ENCODE data around the gene SEMA5B.

SEMA5B gene

DNA sequence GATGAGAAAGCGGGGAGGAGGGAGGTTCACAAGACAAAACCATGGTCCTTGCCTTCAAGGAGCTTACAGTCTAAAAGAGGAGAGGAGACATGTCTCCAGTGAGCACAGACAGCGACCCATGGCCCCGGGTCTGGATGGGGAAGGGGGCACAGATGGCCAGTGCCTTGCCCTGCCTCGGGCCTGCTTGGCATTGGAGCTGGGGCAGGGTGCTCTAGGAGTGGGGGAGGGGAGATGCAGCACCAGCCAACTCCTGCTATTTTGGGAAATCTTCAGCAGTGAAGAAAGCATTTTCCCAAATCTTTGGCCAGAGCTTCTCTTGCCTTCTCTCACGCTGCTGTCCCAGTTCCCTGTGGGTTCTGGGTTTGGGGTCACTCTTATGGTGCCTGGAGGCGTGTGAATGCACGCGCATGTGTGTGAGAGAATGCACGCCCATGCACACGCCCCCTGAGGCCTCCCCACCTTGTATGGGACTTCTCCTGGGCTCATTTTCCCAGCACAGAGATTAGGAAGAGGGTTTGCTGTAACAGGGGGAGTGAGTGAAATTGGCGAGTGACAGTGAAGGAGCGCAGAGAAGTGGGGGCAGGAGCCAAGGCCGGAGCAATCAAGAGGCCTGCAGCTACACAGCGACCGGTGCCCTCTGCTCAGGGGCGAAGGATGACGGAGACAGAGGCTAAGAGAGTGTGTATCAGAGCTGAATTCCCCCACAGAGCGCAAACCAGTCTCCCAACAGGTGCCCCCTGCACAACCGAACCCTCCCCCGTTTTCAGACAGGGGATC is 71.5 kb downstream of the SEMA5B start:
- TF ChIP-seq, protein P1, sequence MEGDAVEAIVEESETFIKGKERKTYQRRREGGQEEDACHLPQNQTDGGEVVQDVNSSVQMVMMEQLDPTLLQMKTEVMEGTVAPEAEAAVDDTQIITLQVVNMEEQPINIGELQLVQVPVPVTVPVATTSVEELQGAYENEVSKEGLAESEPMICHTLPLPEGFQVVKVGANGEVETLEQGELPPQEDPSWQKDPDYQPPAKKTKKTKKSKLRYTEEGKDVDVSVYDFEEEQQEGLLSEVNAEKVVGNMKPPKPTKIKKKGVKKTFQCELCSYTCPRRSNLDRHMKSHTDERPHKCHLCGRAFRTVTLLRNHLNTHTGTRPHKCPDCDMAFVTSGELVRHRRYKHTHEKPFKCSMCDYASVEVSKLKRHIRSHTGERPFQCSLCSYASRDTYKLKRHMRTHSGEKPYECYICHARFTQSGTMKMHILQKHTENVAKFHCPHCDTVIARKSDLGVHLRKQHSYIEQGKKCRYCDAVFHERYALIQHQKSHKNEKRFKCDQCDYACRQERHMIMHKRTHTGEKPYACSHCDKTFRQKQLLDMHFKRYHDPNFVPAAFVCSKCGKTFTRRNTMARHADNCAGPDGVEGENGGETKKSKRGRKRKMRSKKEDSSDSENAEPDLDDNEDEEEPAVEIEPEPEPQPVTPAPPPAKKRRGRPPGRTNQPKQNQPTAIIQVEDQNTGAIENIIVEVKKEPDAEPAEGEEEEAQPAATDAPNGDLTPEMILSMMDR (IDR thresholded peaks at IDR 0.05; ENCODE audit: low read depth, low read length) = no peak
- no peak overlapping the region for H3K4me3 ChIP-seq (ENCODE audit: low read depth, low read length)
- no peak for DNase-seq
- H3K27me3 ChIP-seq (ENCODE audit: insufficient read depth, low read depth, severe bottlenecking) = no peaks in the 10 kb centered on the region
- H3K9me3 ChIP-seq (ENCODE audit: severe bottlenecking) = no peaks in the 10 kb centered on the region
- H3K36me3 ChIP-seq = no peaks in the 10 kb centered on the region
- no peak overlapping the region for H3K27ac ChIP-seq

GRCh38 chr3:122952520-122952919 is 75.0 kb downstream of the SEMA5B start:
- TF ChIP-seq, protein P1 (IDR thresholded peaks at IDR 0.05; ENCODE audit: low read depth, low read length) = peak; percentile 44; the same call in 1 of the 2 replicates
- Histone ChIP-seq H3K9me3 (ENCODE audit: severe bottlenecking) (no peaks in the 10 kb centered on the region), H3K4me3 (ENCODE audit: low read depth, low read length) (no peak overlapping the region), H3K27me3 (ENCODE audit: insufficient read depth, low read depth, severe bottlenecking) (no peaks in the 10 kb centered on the region), H3K27ac (no peak overlapping the region), H3K36me3 (no peaks in the 10 kb centered on the region)
- no peak for DNase-seq

- H3K27ac ChIP-seq = no peak overlapping the region
- peak; percentile 52 for DNase-seq
- TF ChIP-seq, protein P1 (IDR thresholded peaks at IDR 0.05; ENCODE audit: low read depth, low read length) = peak; percentile 66
- H3K9me3 ChIP-seq (ENCODE audit: severe bottlenecking) = no peaks in the 10 kb centered on the region
- no peaks in the 10 kb centered on the region for H3K27me3 ChIP-seq (ENCODE audit: insufficient read depth, low read depth, severe bottlenecking)
- no peak overlapping the region for H3K4me3 ChIP-seq (ENCODE audit: low read depth, low read length)
- no peaks in the 10 kb centered on the region for H3K36me3 ChIP-seq
Observed at GRCh38 chr3:122948408-122948807, 79.2 kb downstream of the SEMA5B start.

DNA sequence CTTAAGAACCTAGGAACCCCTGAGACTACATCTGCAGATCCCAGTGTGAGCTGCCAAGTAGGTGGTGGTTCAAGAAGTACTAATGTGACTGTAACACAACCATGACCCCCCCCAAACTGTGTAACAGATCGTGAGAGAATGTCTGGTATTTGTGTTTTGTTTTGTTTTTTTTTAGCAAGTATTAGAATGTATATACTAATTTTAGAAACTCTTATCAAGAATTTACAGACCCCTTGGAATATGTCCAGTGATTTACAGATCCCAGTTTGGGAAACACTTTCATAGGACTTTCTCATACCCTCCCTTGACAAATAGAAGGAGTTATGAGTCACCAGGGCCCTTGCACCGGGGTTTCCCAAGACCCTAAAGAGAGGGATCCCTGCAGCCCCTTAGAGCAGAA is 79.8 kb downstream of the SEMA5B start:
- Histone ChIP-seq H3K27me3 (ENCODE audit: insufficient read depth, low read depth, severe bottlenecking) (no peaks in the 10 kb centered on the region), H3K27ac (no peak overlapping the region), H3K36me3 (no peaks in the 10 kb centered on the region), H3K9me3 (ENCODE audit: severe bottlenecking) (no peaks in the 10 kb centered on the region), H3K4me3 (ENCODE audit: low read depth, low read length) (no peak overlapping the region)
- TF ChIP-seq, protein P1 (IDR thresholded peaks at IDR 0.05; ENCODE audit: low read depth, low read length) = no peak
- no peak for DNase-seq

- TF ChIP-seq, protein P1 (IDR thresholded peaks at IDR 0.05; ENCODE audit: low read depth, low read length) = no peak
- Histone ChIP-seq H3K4me3 (ENCODE audit: low read depth, low read length) (no peak overlapping the region), H3K27me3 (ENCODE audit: insufficient read depth, low read depth, severe bottlenecking) (no peaks in the 10 kb centered on the region), H3K9me3 (ENCODE audit: severe bottlenecking) (no peaks in the 10 kb centered on the region), H3K27ac (no peak overlapping the region), H3K36me3 (no peaks in the 10 kb centered on the region)
- DNase-seq = peak; percentile 76
Observed at GRCh38 chr3:122947196-122947595, 80.4 kb downstream of the SEMA5B start.

GRCh38 chr3:122946185-122946584 is 81.4 kb downstream of the SEMA5B start:
- Histone ChIP-seq H3K4me3 (ENCODE audit: low read depth, low read length) (no peak overlapping the region), H3K27me3 (ENCODE audit: insufficient read depth, low read depth, severe bottlenecking) (no peaks in the 10 kb centered on the region), H3K36me3 (no peaks in the 10 kb centered on the region), H3K9me3 (ENCODE audit: severe bottlenecking) (no peaks in the 10 kb centered on the region), H3K27ac (0 out of 2 replicates have a peak overlapping the region, but pooled peaks have one; percentile 27)
- DNase-seq = no peak
- TF ChIP-seq, protein P1 (IDR thresholded peaks at IDR 0.05; ENCODE audit: low read depth, low read length) = no peak
